GM18858 (cell line): ENCODE results near the gene HCN2.

ENCODE experiments used
- ATAC-seq: cut with Tn5 transposase; IDR thresholded peaks from one replicate; pipeline ENCODE4 v1.9.1; 2021; ENCODE audit not compliant: unreplicated experiment

The HCN2 gene

GRCh38 chr19:570937-571565 is 18.6 kb upstream of the HCN2 start:
- no peak for ATAC-seq

GRCh38 chr19:571566-571974 is 18.1 kb upstream of the HCN2 start:
- no peak for ATAC-seq

GRCh38 chr19:572140-572742 is 17.4 kb upstream of the HCN2 start, which contains the start of gene BSG:
Gene BSG, plus strand, starts transcription at chr19:572596. Its CDS starts 39 bp downstream, at chr19:572635.
- peak; percentile 63 for ATAC-seq

GRCh38 chr19:572743-573518 is 16.8 kb upstream of the HCN2 start:
- ATAC-seq, result peak; percentile 11

GRCh38 chr19:573519-573825 is 16.2 kb upstream of the HCN2 start:
- no peak for ATAC-seq

- ATAC-seq, result no peak
Measured at GRCh38 chr19:574658-575526, 14.8 kb upstream of the HCN2 start.

- ATAC-seq, result no peak
Measured at GRCh38 chr19:575527-576506, 13.9 kb upstream of the HCN2 start.

GRCh38 chr19:576768-577438 is 12.8 kb upstream of the HCN2 start:
- no peak for ATAC-seq

- no peak for ATAC-seq
Measured at GRCh38 chr19:577439-578392, 12.0 kb upstream of the HCN2 start.

- no peak for ATAC-seq
Measured at GRCh38 chr19:579111-579841, 10.4 kb upstream of the HCN2 start.

- ATAC-seq, result no peak
Measured at GRCh38 chr19:579842-580155, 9.9 kb upstream of the HCN2 start.

- ATAC-seq, result no peak
Measured at GRCh38 chr19:580274-580835, 9.3 kb upstream of the HCN2 start.

- ATAC-seq, result no peak
Measured at GRCh38 chr19:581399-582111, 8.1 kb upstream of the HCN2 start.

GRCh38 chr19:582497-583197 is 7.0 kb upstream of the HCN2 start:
- no peak for ATAC-seq

GRCh38 chr19:583198-583967 is 6.3 kb upstream of the HCN2 start:
- no peak for ATAC-seq

- ATAC-seq, result no peak
Measured at GRCh38 chr19:583968-584239, 5.8 kb upstream of the HCN2 start.
